Naive thymus-derived CD4-positive, alpha-beta T cell (primary cell): ENCODE results near the gene PLEKHJ1. TPM values are rescaled to one million over a fixed set of nuclear protein-coding genes. Genes with fewer than 3 reads are reported as not detected.
A peak's percentile ranks its signal among the peaks of the same experiment; 100 is the strongest.

ENCODE experiments used
- ATAC-seq: fragments of 150-1000 bp; cut with Tn5 transposase; 2 replicates; pipeline ENCODE4 v1.10.0; 2021; ENCODE audit warnings: mild to moderate bottlenecking, moderate library complexity
- CTCF ChIA-PET: fragments of 350-600 bp; sonication (Branson Sonifier 250); formaldehyde crosslinking; loops from one replicate; lab custom pipeline; 2021; ENCODE audit warnings: antibody characterized with exemption; lab: Charles Lee
- POLR2A ChIA-PET: fragments of 350-600 bp; sonication (Branson Sonifier 250); formaldehyde crosslinking; loops from one replicate; lab custom pipeline; 2021; ENCODE audit warnings: antibody characterized with exemption, inconsistent platforms; lab: Charles Lee
- DNase-seq, 9 donors: peaks; one replicate each; pipeline versions ENCODE4 v3.0.0 to v3.0.0-alpha.2; 2020 to 2022; ENCODE audit warnings: mixed read lengths in 1 of 9
- H3K27ac ChIP-seq: one replicate; pipeline ENCODE4 v1.7.0; 2013; ENCODE audit warnings: mild to moderate bottlenecking, low read depth, low read length, moderate library complexity
- H3K27me3 ChIP-seq, 2 donors: one replicate each; pipeline ENCODE4 v1.7.0; 2013; ENCODE audit warnings: low read length in 2 of 2, mild to moderate bottlenecking in 2 of 2, moderate library complexity in 2 of 2; ENCODE audit not compliant: control insufficient read depth in 2 of 2, insufficient read depth in 2 of 2
- H3K36me3 ChIP-seq, 3 experiments: 1 replicate in 2 of 3; 2 replicates in 1 of 3; pipeline ENCODE4 v1.7.0; 2013; ENCODE audit warnings: low read length in 3 of 3, mild to moderate bottlenecking in 3 of 3, moderate library complexity in 1 of 3; ENCODE audit not compliant: insufficient read depth in 3 of 3, control insufficient read depth in 2 of 3
- H3K4me1 ChIP-seq, 2 donors: one replicate each; pipeline ENCODE4 v1.7.0; 2013; ENCODE audit warnings: low read length in 2 of 2, mild to moderate bottlenecking in 2 of 2, moderate library complexity in 1 of 2; ENCODE audit not compliant: control insufficient read depth in 2 of 2, insufficient read depth in 2 of 2
- H3K4me3 ChIP-seq: 2 replicates; pipeline ENCODE4 v1.7.0; 2013; ENCODE audit warnings: mild to moderate bottlenecking, low read length
- H3K9me3 ChIP-seq, 3 experiments: 1 replicate in 2 of 3; 2 replicates in 1 of 3; pipeline ENCODE4 v1.7.0; 2013; ENCODE audit warnings: low read length in 3 of 3; ENCODE audit not compliant: control insufficient read depth in 2 of 3
- H3K27ac Mint-ChIP-seq, 9 donors: one replicate each; pipeline ENCODE4 v1.8.0; 2020 to 2022; ENCODE audit warnings: mixed read lengths in 9 of 9, mild to moderate bottlenecking in 8 of 9, moderate library complexity in 5 of 9, inconsistent platforms in 2 of 9
- H3K27me3 Mint-ChIP-seq, 5 donors: one replicate each; pipeline ENCODE4 v1.8.0; 2021 to 2022; ENCODE audit warnings: mixed read lengths in 5 of 5, mild to moderate bottlenecking in 1 of 5
- H3K36me3 Mint-ChIP-seq, 5 donors: one replicate each; pipeline ENCODE4 v1.8.0; 2020 to 2022; ENCODE audit warnings: mixed read lengths in 5 of 5, mild to moderate bottlenecking in 3 of 5, inconsistent platforms in 1 of 5
- H3K4me1 Mint-ChIP-seq, 7 donors: one replicate each; pipeline ENCODE4 v1.8.0; 2020 to 2022; ENCODE audit warnings: mixed read lengths in 7 of 7, mild to moderate bottlenecking in 3 of 7, inconsistent platforms in 1 of 7
- H3K4me3 Mint-ChIP-seq, 10 donors: one replicate each; pipeline ENCODE4 v1.8.0; 2020 to 2022; ENCODE audit warnings: mild to moderate bottlenecking in 10 of 10, mixed read lengths in 10 of 10, moderate library complexity in 6 of 10, inconsistent platforms in 2 of 10
- H3K9me3 Mint-ChIP-seq, 11 donors: one replicate each; pipeline ENCODE4 v1.8.0; 2020 to 2022; ENCODE audit warnings: mixed read lengths in 11 of 11, mild to moderate bottlenecking in 4 of 11, inconsistent platforms in 1 of 11, moderate library complexity in 1 of 11
- intact Hi-C, 2 donors: fragments of 100-400 bp; cut with micrococcal nuclease; formaldehyde crosslinking; loops; one replicate each; pipeline ENCODE4 v1.15.1; 2023
- polyA plus RNA-seq, 2 donors: library from polyadenylated mRNA; unstranded; fragments of 300-500 nt; fragmentation: Illumina TruSeq; gene quantifications; one replicate each; pipeline ENCODE4 v1.2.3, GENCODE V29; 2021
- total RNA-seq, 6 experiments: library from RNA in 5 of 6; stranded (reverse) in 5 of 6; gene quantifications; 1 replicate in 5 of 6; 2 replicates in 1 of 6; pipeline ENCODE4 v1.2.3 and lab custom pipeline; 2021 to 2026

Gene PLEKHJ1
- total and polyA plus RNA-seq, 7 experiments from 2014 or later = 32.9 to 123 (median 51.3) TPM

DNA sequence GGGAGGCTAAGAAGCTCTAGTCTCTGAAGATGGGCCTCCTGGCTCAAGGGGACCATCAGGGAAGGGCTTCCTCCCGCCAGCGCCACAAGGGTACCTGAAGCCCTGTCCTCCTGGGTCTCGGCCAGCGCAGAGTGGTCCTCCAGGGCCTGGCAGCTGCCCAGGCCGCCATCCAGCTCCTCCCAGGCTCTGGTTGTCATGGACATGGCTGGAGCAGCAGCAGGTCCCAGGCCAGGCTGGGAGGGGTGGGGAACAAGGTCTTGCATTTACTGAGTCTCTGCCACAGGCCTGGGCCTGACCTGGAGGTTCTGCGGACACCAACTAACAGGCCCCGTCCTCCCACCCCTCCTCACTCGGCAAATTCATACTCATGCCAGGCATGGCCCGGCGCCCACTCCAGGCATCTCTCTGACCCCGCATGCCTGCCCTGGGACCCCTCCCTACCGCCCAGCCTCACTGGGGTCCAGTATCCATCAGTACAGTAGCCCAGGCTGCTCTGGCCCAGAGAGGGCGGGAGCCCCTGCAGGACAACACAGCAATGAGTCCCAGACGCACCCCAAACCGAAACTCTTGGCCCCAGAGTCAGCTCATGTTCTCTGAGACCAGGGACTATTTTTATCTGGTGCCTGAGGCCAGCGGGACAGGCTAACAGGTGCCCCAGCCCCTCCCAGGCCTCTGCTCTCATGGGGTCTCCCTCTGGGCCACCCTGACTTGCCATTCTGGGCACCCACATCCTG, 19.1 kb upstream of the PLEKHJ1 start:
- Mint-ChIP-seq H3K36me3 (no peaks in the 10 kb centered on the region), H3K4me3 (peak overlapping the region in 1 of 10 donors; percentile 49), H3K9me3 (no peaks in the 10 kb centered on the region), H3K27ac (no peak overlapping the region), H3K27me3 (peaks cover 0 to 22% (median 0%) of the 10 kb centered on the region in 5 donors), H3K4me1 (peaks cover 0 to 32% (median 25%) of the 10 kb centered on the region in 7 donors)
- H3K36me3 ChIP-seq = no peaks in the 10 kb centered on the region
- H3K4me3 ChIP-seq = no peak overlapping the region
- H3K9me3 ChIP-seq = no peaks in the 10 kb centered on the region
- peaks cover 31 to 44% of the 10 kb centered on the region in 2 donors for H3K4me1 ChIP-seq
- DNase-seq = no peak
- ChIA-PET POLR2A (interaction anchor here (2.4 to 13.1 kb wide), 3 partner anchors 11 to 17 kb away, joined by 11 to 163 read pairs (median 70); no protein-coding TSS in a partner anchor), CTCF (no interaction called here)
- intact Hi-C loops = no loop called here
- H3K27me3 ChIP-seq = no peaks in the 10 kb centered on the region
- ATAC-seq = no peak
- no peak overlapping the region for H3K27ac ChIP-seq

DNA sequence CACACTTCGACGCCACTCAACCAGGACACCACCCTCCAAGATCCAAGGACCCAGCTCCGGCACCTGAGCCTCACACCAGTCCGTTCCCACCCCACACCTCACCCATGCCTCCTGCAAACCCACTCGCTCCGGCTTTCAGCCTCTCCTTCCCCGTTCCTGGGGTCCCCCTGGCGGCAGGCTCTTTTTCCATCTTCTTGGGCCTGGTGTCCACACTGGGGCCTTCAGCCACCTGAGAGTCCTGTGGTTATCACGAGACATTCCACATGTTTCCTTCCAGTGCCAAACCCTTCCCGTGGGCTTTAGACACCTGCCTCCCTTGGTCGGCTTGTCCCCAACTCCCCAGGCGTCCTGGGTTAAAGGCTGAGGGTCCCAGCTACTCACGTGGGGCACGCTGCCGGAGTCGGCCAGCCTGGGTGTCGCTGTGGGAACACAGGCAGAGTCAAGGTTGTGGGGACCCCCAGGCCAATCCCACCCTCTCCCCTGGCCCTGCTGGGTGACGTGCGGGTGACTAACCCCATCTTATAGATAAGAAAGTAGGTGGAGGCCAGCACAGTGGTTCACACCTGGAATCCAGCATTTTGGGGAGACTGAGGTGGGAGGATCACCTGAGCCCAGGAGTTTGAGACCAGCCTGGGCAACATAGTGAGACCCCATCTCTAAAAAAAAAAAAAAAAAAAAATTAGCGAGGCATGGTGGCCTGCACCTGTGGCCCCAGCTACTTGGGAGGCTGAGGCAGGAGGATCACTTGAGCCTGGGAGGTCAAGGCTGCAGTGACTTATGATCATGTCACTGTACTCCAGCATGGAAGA, 18.1 kb upstream of the PLEKHJ1 start:
- H3K9me3 ChIP-seq = no peaks in the 10 kb centered on the region
- intact Hi-C loops = no loop called here
- H3K27me3 Mint-ChIP-seq = peaks cover 0 to 25% (median 0%) of the 10 kb centered on the region in 5 donors
- peaks cover 23 to 46% of the 10 kb centered on the region in 2 donors for H3K4me1 ChIP-seq
- no peak for DNase-seq
- no peak overlapping the region for H3K4me3 ChIP-seq
- no peak overlapping the region for H3K27ac ChIP-seq
- H3K9me3 Mint-ChIP-seq = no peaks in the 10 kb centered on the region
- ATAC-seq = no peak
- CTCF ChIA-PET = interaction anchor here (1.9 kb wide), 1 partner anchor 19 kb away, joined by 14 read pairs; no protein-coding TSS in a partner anchor
- peaks cover 0 to 24% (median 20%) of the 10 kb centered on the region in 7 donors for H3K4me1 Mint-ChIP-seq
- no peaks in the 10 kb centered on the region for H3K27me3 ChIP-seq
- peak overlapping the region in 9 of 10 donors; percentile 32 to 85 (median 62) for H3K4me3 Mint-ChIP-seq
- H3K36me3 ChIP-seq = peaks cover 0 to under 1% (median 0%) of the 10 kb centered on the region in 3 experiments
- POLR2A ChIA-PET = interaction anchor here (0.9 to 13.1 kb wide), 6 partner anchors 8 to 18 kb away, joined by 3 to 163 read pairs (median 8); partner anchors contain the start of gene PLEKHJ1
- no peaks in the 10 kb centered on the region for H3K36me3 Mint-ChIP-seq
- peak overlapping the region in 1 of 9 donors; percentile 33 for H3K27ac Mint-ChIP-seq

DNA sequence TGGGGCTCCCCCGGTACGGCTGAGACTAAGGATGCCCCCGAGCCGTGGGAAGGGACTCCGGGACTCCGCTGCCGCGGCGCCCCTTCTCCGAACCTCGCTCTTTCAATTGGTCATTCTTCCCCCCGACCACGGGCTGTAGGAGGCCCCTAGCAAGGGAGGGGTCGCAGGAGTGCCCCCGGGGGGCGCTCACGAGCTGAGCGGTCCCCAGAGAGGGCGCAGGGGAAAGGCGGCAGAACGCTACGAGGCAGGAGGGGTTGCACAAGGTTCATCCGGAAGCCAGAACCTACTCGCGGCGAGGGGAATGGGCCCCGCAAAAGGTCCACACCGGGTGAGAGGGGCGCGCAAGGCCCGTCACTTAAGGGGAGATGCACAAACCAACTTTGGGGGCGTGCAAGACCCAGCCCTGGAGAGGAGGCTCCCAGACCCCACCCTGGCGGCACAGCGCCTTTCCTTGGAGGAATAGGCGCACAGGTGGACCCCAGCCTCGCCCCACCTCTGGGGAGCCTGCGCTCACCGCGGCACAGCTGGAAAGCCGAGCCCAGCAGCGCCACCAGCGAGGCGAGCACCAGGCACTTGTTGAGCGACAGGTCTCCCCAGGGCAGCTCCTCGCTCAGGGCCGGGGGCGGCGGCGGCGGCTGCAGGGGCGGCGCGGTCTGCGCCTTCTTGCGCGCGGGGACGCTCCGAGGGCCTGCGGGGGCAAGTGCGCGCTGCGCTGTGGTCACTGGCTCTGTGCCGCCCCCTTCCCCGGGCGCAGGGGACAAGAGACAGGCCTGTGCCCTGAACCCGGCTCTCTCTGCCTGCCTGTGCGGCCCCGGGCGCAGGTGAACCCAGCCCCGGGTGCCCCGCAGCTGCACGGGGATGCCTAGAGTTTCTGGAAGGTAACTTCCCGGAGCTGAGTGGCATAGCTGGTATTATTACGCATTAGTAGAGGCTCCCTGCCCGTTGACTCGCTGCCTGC, 17.3 kb upstream of the PLEKHJ1 start:
- POLR2A ChIA-PET = interaction anchor here (0.6 to 13.1 kb wide), 9 partner anchors 8 to 354 kb away, joined by 3 to 163 read pairs (median 5); partner anchors contain the start of gene PLEKHJ1
- H3K4me1 Mint-ChIP-seq = peaks cover 0 to 18% (median 15%) of the 10 kb centered on the region in 7 donors
- peaks cover 17 to 41% of the 10 kb centered on the region in 2 donors for H3K4me1 ChIP-seq

GRCh38 chr19:2252797-2253105, 16.6 kb upstream of the PLEKHJ1 start:
- CTCF ChIA-PET = interaction anchor here (0.6 to 1.8 kb wide), 3 partner anchors 13 to 144 kb away, joined by 3 to 7 read pairs (median 4); partner anchors contain the start of gene PLEKHJ1
- no peaks in the 10 kb centered on the region for H3K9me3 ChIP-seq
- H3K36me3 Mint-ChIP-seq = no peaks in the 10 kb centered on the region
- intact Hi-C loops = loop anchor here in 1 of 2 donors (1.0 to 2.0 kb wide), 4 partner anchors 11 to 21 kb away; partner anchors contain the start of genes PLEKHJ1 and SF3A2
- peak overlapping the region; percentile 63 for H3K4me3 ChIP-seq
- DNase-seq = no peak
- H3K27me3 Mint-ChIP-seq = peaks cover 0 to 25% (median 0%) of the 10 kb centered on the region in 5 donors
- no peaks in the 10 kb centered on the region for H3K9me3 Mint-ChIP-seq
- H3K27ac Mint-ChIP-seq = no peak overlapping the region
- no peak overlapping the region for H3K27ac ChIP-seq
- no peaks in the 10 kb centered on the region for H3K27me3 ChIP-seq
- no peak for ATAC-seq
- H3K4me1 ChIP-seq = peaks cover 14 to 37% of the 10 kb centered on the region in 2 donors
- peaks cover 0 to 12% (median 2%) of the 10 kb centered on the region in 3 experiments for H3K36me3 ChIP-seq
- peak overlapping the region; percentile 50 to 85 (median 78) for H3K4me3 Mint-ChIP-seq
- POLR2A ChIA-PET = interaction anchor here (0.6 to 13.1 kb wide), 8 partner anchors 8 to 355 kb away, joined by 3 to 163 read pairs (median 4); partner anchors contain the start of gene GADD45B
- H3K4me1 Mint-ChIP-seq = peaks cover 0 to 11% (median 8%) of the 10 kb centered on the region in 7 donors

More for the DNA sequence above, 17.3 kb upstream of the PLEKHJ1 start:
- no peaks in the 10 kb centered on the region for H3K9me3 Mint-ChIP-seq
- Histone ChIP-seq H3K27me3 (no peaks in the 10 kb centered on the region), H3K4me3 (peak overlapping the region; percentile 63), H3K36me3 (peaks cover 0 to 5% (median 2%) of the 10 kb centered on the region in 3 experiments), H3K27ac (no peak overlapping the region), H3K9me3 (no peaks in the 10 kb centered on the region)
- peak overlapping the region in 2 of 9 donors; percentile 52 to 64 for H3K27ac Mint-ChIP-seq
- H3K4me3 Mint-ChIP-seq = peak overlapping the region; percentile 50 to 85 (median 78)
- CTCF ChIA-PET = interaction anchor here (0.8 to 1.9 kb wide), 2 partner anchors 14 to 20 kb away, joined by 5 to 14 read pairs; no protein-coding TSS in a partner anchor
- no peak for ATAC-seq
- H3K27me3 Mint-ChIP-seq = peaks cover 0 to 25% (median 0%) of the 10 kb centered on the region in 5 donors
- intact Hi-C loops = loop anchor here in 1 of 2 donors (1.0 to 2.0 kb wide), 4 partner anchors 12 to 20 kb away; partner anchors contain the start of genes PLEKHJ1 and SF3A2
- no peaks in the 10 kb centered on the region for H3K36me3 Mint-ChIP-seq
- peak in 8 of 9 donors; percentile 37 to 71 (median 58) for DNase-seq

DNA sequence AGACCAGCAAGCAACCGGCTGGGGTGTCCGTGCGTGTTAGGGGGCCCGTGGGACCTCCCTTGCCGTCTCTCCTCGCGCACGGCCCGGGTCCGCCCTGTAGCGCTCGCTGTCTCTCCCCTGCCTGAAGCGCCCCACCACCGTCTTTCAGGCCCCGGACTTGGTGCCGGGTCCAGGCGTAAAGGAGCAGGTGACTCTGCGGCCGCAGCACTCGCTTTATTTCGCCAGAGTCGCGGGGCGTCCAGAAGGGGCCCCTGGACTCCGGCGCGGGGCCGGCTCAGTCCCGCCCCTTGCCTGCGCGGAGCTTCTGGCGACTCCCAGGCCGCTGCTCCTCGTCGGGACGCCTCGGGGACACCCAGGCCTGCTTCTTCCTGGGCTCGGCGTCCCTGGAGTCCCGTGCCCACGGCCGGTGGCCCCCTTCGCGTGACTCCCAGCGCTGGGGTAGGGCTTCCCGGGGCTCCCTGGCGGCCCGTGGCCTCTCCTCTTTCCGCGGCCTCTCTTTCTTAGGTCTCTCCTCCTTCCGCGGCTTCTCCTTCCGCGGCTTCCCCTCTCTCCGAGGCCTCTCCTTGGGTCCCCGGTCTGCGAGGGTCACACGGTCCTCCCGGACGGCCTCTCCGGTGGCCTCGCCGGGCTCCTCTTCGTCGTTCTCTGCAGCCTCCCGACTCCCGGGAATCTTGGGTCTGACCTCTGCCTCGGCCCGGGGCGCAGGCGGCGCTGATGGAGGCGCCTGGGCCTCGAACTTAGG, 16.1 kb upstream of the PLEKHJ1 start:
- Mint-ChIP-seq H3K4me1 (peaks cover 0 to 10% (median 8%) of the 10 kb centered on the region in 7 donors), H3K4me3 (peak overlapping the region; percentile 20 to 85 (median 78)), H3K27ac (peak overlapping the region in 2 of 9 donors; percentile 5 to 43), H3K36me3 (no peaks in the 10 kb centered on the region), H3K27me3 (peaks cover 0 to 25% (median 0%) of the 10 kb centered on the region in 5 donors), H3K9me3 (no peaks in the 10 kb centered on the region)
- Histone ChIP-seq H3K9me3 (no peaks in the 10 kb centered on the region), H3K4me1 (peaks cover 14 to 31% of the 10 kb centered on the region in 2 donors), H3K36me3 (peaks cover 0 to 17% (median 2%) of the 10 kb centered on the region in 3 experiments), H3K4me3 (peak overlapping the region; percentile 63), H3K27ac (no peak overlapping the region), H3K27me3 (no peaks in the 10 kb centered on the region)
- ATAC-seq (no peak), DNase-seq (peak in 3 of 9 donors; percentile 30 to 41 (median 32))
- POLR2A ChIA-PET = interaction anchor here (0.9 to 13.1 kb wide), 6 partner anchors 9 to 224 kb away, joined by 3 to 163 read pairs (median 9); partner anchors contain the start of gene GADD45B
- intact Hi-C loops = loop anchor here in 1 of 2 donors (2.0 kb wide), 1 partner anchor 15 kb away; the partner anchor contains the start of genes PLEKHJ1 and SF3A2
- CTCF ChIA-PET = interaction anchor here (0.6 to 1.8 kb wide), 3 partner anchors 13 to 145 kb away, joined by 3 to 7 read pairs (median 4); partner anchors contain the start of gene PLEKHJ1
